Ovary (tissue), 9 donors: ENCODE data around the gene NEUROD4. TPM values are rescaled to one million over a fixed set of nuclear protein-coding genes. Genes with fewer than 3 reads are reported as not detected.

Experiments used
- DNase-seq, 5 donors: peaks; one replicate each; pipeline ENCODE4 v3.0.0-alpha.2; 2019 to 2020
- H3K27ac ChIP-seq, 2 donors: fragments of 200-600 bp; one replicate each; pipeline versions ENCODE4 v1.5.1 to v1.8.0; 2019 to 2022
- H3K27me3 ChIP-seq: fragments of 200-600 bp; one replicate; pipeline ENCODE4 v1.8.0; 2022
- H3K36me3 ChIP-seq: fragments of 200-600 bp; sonication (generic); one replicate; pipeline ENCODE4 v1.5.1; 2019
- H3K4me1 ChIP-seq: one replicate; pipeline ENCODE4 v1.8.1; 2013; ENCODE audit warnings: mild to moderate bottlenecking, moderate library complexity; ENCODE audit not compliant: insufficient read depth
- H3K4me3 ChIP-seq: fragments of 200-600 bp; sonication (generic); one replicate; pipeline ENCODE4 v1.5.1; 2017
- H3K9me3 ChIP-seq, 2 donors: fragments of 200-600 bp in 1 of 2; sonication (generic) in 1 of 2; one replicate each; pipeline versions ENCODE4 v1.5.1 to v1.8.1; 2013 to 2019; ENCODE audit warnings: mild to moderate bottlenecking in 1 of 2, moderate library complexity in 1 of 2
- EP300 ChIP-seq: sonication (generic); formaldehyde crosslinking; IDR thresholded peaks from one replicate; pipeline ENCODE4 v1.6.1; 2017; ENCODE audit warnings: antibody characterized with exemption
- POLR2A ChIP-seq: fragments of 450-650 bp; IDR thresholded peaks from one replicate; pipeline ENCODE4 v1.6.1; 2017; ENCODE audit warnings: antibody characterized with exemption, mild to moderate bottlenecking, moderate library complexity
- WGBS, 3 donors: extraction: QIAGEN DNeasy Blood & Tissue Kit in 1 of 3; methylation state at CpG; one replicate each; pipeline versions ENCODE4 v1.1.5 to v1.1.7; 2013 to 2017; 5-methylcytosine and 5-hydroxymethylcytosine counted together
- intact Hi-C, 4 donors: fragments of 100-400 bp; cut with DNase I; formaldehyde crosslinking; loops; one replicate each; pipeline versions ENCODE4 v1.11.0 to v1.15.1; 2022 to 2023
- polyA plus RNA-seq, 2 donors: library from polyadenylated mRNA; stranded (reverse); fragments of 200-250 nt in 1 of 2; fragments of 350-450 nt in 1 of 2; fragmentation: Illumina TruSeq in 1 of 2; extraction: RNeasy Lipid Tissue Mini Kit (QIAGEN cat#74804) in 1 of 2; gene quantifications; one replicate each; pipeline ENCODE4 v1.2.3, GENCODE V29; 2013 to 2014
- total RNA-seq, 7 donors: library from RNA; depleted of rRNA in 2 of 7; stranded (reverse); fragments of >200 nt in 2 of 7; fragmentation: NEBNext Ultra II Directional in 3 of 7; extraction: Animal tissue kit (Norgen Biotek cat#: 25700) in 3 of 7; gene quantifications; one replicate each; pipeline versions ENCODE4 v1.1.0 to v1.2.4, GENCODE V29; 2016 to 2023
- TF ChIP-seq, protein P1 (sequence below), 3 donors: fragments of 450-650 bp in 2 of 3; fragments of 200-600 bp in 1 of 3; IDR thresholded peaks; one replicate each; pipeline versions ENCODE4 v1.5.1 to v1.8.0; 2016 to 2022; ENCODE audit warnings: antibody characterized with exemption in 3 of 3, mild to moderate bottlenecking in 1 of 3
- donor health status: DM: no; HTN: no; CAD: no; lungs with moderate emphysema.
- donor health status: DM: no; HTN: no; CAD: no.
- donor health status: Bipolar disorder and iron deficiency.
- donor health status: DM: yes; HTN: yes; CAD: no.
- donor health status: DM: no; HTN: no; CAD: no.
- donor health status: DM: yes; HTN: yes; CAD: no.

NEUROD4 gene
- total and polyA plus RNA-seq, 9 donors: not detected

DNA sequence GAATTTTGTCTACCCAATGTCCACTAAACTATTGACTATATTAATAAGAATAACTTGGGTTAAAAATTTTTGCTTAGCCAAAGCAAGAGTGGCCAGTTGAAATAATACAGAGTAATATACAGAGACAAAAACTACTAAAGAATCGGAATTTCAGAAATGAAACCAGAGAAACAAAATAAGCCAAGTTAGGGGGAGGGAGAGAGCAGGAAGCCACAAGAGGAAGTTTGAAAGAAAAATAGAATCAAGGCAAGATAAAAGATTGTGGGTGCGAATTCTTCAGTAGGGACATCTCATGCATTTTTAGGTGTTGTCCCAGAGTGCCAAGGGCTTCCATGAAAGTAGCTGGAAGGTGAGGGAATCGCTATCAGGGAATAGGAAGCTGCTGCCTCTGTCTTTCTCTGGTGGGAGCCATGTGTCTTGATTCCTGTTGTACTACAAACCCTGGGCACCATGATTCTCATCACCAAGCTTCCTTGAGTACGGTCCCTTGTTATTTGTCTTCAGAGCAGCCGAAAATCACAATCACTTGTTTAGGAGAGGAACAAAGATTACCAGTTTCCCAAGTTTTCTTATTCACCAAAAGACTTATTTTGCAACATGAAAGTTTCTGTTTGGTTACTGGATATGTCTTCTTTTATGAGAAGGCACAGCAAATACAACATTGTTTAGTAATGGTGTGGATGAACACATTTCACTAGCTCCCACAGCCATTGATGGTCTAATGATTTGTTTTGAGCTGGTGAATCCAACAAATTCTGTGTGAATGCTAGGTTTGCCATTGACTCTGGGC, 16.7 kb downstream of the NEUROD4 start:
- no peak for DNase-seq
- 80 to 86% (median 86%) methylated on average over 5 of the region's 5 CpGs for WGBS, 3 donors
- H3K27me3 ChIP-seq: no peaks in the 10 kb centered on the region
- no peaks in the 10 kb centered on the region for H3K9me3 ChIP-seq
- no peaks in the 10 kb centered on the region for H3K4me1 ChIP-seq
- H3K27ac ChIP-seq: no peak overlapping the region
- intact Hi-C loops: no loop called here
- TF ChIP-seq POLR2A (no peak), EP300 (no peak)
- TF ChIP-seq, protein P1, sequence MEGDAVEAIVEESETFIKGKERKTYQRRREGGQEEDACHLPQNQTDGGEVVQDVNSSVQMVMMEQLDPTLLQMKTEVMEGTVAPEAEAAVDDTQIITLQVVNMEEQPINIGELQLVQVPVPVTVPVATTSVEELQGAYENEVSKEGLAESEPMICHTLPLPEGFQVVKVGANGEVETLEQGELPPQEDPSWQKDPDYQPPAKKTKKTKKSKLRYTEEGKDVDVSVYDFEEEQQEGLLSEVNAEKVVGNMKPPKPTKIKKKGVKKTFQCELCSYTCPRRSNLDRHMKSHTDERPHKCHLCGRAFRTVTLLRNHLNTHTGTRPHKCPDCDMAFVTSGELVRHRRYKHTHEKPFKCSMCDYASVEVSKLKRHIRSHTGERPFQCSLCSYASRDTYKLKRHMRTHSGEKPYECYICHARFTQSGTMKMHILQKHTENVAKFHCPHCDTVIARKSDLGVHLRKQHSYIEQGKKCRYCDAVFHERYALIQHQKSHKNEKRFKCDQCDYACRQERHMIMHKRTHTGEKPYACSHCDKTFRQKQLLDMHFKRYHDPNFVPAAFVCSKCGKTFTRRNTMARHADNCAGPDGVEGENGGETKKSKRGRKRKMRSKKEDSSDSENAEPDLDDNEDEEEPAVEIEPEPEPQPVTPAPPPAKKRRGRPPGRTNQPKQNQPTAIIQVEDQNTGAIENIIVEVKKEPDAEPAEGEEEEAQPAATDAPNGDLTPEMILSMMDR (IDR thresholded peaks at IDR 0.05): no peak
- no peak overlapping the region for H3K4me3 ChIP-seq
- H3K36me3 ChIP-seq: no peaks in the 10 kb centered on the region

DNA sequence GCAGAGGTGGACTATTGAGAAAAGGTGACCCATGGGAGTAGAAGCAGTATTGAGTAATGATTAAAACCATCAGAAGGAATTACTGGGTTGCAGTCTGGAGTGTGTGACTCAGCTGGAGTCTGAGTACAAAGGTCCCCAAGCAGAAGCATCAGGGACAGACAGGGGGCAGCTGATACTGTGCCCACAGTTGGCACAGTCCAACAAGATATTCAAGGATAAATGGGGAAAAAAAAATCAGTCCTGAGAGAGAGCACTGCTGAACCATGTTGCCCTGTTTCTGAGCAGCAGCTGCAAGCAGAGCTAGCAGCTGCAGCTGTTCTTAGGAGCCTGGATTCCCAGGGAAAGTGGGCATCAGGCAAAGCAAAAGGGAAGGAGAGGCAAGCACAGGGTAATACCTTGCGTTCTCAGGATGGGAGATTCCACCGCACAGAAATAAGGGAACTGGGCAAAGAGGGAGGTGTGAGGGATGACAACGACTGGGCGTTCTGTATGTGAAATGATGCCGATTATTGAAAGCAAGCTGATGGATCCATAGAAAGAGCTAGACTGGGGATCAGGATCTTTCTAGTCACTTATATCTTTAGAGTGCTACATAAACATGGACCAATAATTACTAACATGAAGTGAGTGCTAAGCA, 17.7 kb downstream of the NEUROD4 start:
- no peak overlapping the region for H3K27ac ChIP-seq
- intact Hi-C loops: no loop called here
- TF ChIP-seq, protein P1 (IDR thresholded peaks at IDR 0.05): no peak
- TF ChIP-seq EP300 (no peak), POLR2A (no peak)
- DNase-seq: no peak
- no peak overlapping the region for H3K4me3 ChIP-seq
- H3K27me3 ChIP-seq: no peaks in the 10 kb centered on the region
- H3K4me1 ChIP-seq: no peaks in the 10 kb centered on the region
- H3K36me3 ChIP-seq: no peaks in the 10 kb centered on the region
- H3K9me3 ChIP-seq: no peaks in the 10 kb centered on the region
- 88 to 91% (median 90%) methylated on average over 5 of the region's 5 CpGs for WGBS, 3 donors

DNA sequence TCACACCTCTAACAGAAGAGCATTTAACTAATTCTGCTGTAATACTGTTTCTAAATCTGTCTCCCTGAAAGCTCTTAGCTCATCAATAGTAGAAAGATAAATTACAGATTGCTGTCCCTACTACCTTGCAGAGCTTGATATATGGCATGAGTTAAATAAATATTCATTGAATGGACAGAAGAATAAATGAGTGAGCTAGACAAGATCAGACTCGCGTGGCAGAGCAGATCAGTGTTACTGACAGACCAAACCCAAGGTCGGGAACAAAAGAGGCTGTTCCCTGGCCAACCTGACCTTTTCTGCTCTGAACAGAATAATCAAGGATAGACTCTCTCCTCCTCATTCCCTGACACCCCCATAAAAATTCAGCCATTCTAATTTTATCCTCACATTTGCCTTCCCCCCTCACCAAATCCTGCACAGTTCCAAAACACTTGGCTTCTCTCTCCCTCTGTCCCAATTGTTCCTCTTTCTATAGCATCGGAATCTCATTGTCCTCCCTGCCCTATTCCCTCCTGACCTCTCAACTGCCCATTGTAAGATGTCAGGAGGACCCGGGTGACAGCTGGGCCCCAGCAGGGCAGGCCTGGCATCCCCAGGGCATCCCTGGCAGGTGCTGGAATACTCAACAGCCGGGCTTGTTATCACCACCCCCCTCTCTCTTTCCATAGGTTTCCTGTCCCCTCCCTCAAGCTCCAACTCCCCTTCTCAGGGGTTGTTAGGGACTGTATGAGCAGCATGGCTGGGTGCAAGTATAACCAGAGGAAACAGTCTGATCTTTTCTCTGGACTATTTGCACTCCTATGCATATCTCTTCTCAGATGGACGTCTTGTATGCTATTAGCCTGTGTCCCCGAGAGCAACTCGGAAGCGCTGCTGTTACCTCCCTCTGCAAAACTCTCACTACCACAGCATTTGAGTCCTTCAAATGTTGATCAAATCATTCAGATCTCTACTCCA, 19.9 kb downstream of the NEUROD4 start:
- H3K4me3 ChIP-seq: no peak overlapping the region
- H3K27me3 ChIP-seq: no peaks in the 10 kb centered on the region
- no peak overlapping the region for H3K27ac ChIP-seq
- no peak for DNase-seq
- no peaks in the 10 kb centered on the region for H3K36me3 ChIP-seq
- WGBS, 3 donors: 46 to 57% (median 50%) methylated on average over 10 of the region's 10 CpGs
- no peaks in the 10 kb centered on the region for H3K9me3 ChIP-seq
- intact Hi-C loops: no loop called here
- no peak for TF ChIP-seq EP300
- TF ChIP-seq POLR2A: no peak
- TF ChIP-seq, protein P1 (IDR thresholded peaks at IDR 0.05): no peak
- no peaks in the 10 kb centered on the region for H3K4me1 ChIP-seq

DNA sequence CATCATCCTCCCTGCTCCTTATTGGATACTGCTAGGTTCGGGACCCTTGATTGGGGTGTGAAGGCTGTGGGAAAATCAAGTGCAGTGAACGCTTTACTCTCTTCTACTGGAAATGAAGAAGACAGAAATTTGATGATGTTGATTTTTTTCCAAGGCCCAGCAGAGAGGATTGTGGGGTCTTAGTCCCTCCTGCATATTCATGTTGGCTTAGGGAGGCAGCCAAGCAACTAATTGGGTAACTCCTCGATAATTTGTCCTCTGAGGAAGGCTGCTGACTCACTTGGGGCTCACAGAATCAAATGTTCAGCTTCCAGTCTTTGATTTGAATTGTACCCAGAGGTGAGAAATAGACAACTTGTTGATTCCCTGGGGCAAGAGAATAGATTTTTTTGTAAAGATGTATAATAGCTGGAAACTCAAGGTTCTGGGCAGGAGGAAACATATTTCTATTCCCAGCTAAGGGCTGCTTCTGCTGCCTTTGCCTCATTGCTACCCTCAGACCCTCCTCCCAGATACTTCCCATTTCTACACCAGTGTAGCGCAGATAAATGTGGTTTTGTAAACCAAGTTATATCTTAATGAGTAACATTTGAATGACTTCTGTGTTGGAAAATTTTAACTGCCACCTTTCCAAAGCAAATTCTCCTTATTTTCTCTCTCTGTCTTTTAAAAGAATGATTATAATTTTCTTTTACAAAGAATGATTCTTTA, 21.7 kb downstream of the NEUROD4 start:
- no peaks in the 10 kb centered on the region for H3K36me3 ChIP-seq
- intact Hi-C loops: no loop called here
- H3K4me1 ChIP-seq: no peaks in the 10 kb centered on the region
- WGBS, 3 donors: 61 to 71% (median 66%) methylated on average over 4 of the region's 4 CpGs
- H3K4me3 ChIP-seq: no peak overlapping the region
- H3K9me3 ChIP-seq: no peaks in the 10 kb centered on the region
- TF ChIP-seq EP300: no peak
- H3K27me3 ChIP-seq: no peaks in the 10 kb centered on the region
- DNase-seq: no peak
- H3K27ac ChIP-seq: no peak overlapping the region
